Measurements from ENCODE around the gene EDN1.

GRCh38 chr6:12246900-12247299, 43.3 kb upstream of the EDN1 start:
- no peak for TF ChIP-seq CTCF (IDR thresholded peaks at IDR 0.05; ENCODE audit: borderline replicate concordance, extremely low read depth, low read length, poor library complexity, severe bottlenecking)
- TF ChIP-seq EZH2 (IDR thresholded peaks at IDR 0.05; ENCODE audit: borderline replicate concordance, low read depth, low read length, severe bottlenecking) = no peak

Measured in DND-41 (cell line).